ENCODE results near the gene TPK1. TPM values are rescaled to one million over a fixed set of nuclear protein-coding genes. Genes with fewer than 3 reads are reported as not detected.

Gene TPK1
- total and polyA plus RNA-seq, 2 of the 8 experiments (the other 6 are each of a cell fraction or from before 2014, with no cell fraction given), result 1.9 to 2.7 TPM

GRCh38 chr7:144523621-144524020 lies 312.2 kb downstream of the TPK1 start:
- no peaks in the 10 kb centered on the region for H3K23me2 ChIP-seq (ENCODE audit: low read depth, low read length)
- H3K4me2 ChIP-seq (ENCODE audit: insufficient read depth in 1 of 2, low read depth in 2 of 2, low read length in 2 of 2), result no peak overlapping the region
- no peak overlapping the region for H4K91ac ChIP-seq (replicated peaks; ENCODE audit: insufficient read length, low read length)
- H2BK20ac ChIP-seq (ENCODE audit: low read length), result no peak overlapping the region; the same call in 1 of the 2 replicates
- no peaks in the 10 kb centered on the region for H4K20me1 ChIP-seq (replicated peaks in 1 of 2; ENCODE audit: control insufficient read depth in 1 of 2, insufficient read depth in 2 of 2, low read length in 2 of 2)
- H3K23ac ChIP-seq (ENCODE audit: insufficient read length), result no peak overlapping the region
- H4K8ac ChIP-seq (ENCODE audit: extremely low read depth, insufficient read depth, low read length), result no peak overlapping the region
- no peak overlapping the region for H2AFZ ChIP-seq (ENCODE audit: low read length)
- no peaks in the 10 kb centered on the region for H3K9me3 ChIP-seq (ENCODE audit: insufficient read depth in 2 of 2, low read depth in 1 of 2, low read length in 1 of 2)
- H3K4ac ChIP-seq (replicated peaks; ENCODE audit: insufficient read length, low read depth, low read length), result no peak overlapping the region
- H3K18ac ChIP-seq (ENCODE audit: extremely low read depth, low read length), result no peak overlapping the region
- no peak overlapping the region for H3K27ac ChIP-seq (ENCODE audit: low read depth, low read length)
- no peak overlapping the region for H2BK5ac ChIP-seq (ENCODE audit: low read depth, low read length)
- no peaks in the 10 kb centered on the region for H3K79me1 ChIP-seq (ENCODE audit: low read depth, low read length)
- H3K4me3 ChIP-seq (ENCODE audit: extremely low read depth in 1 of 4, insufficient read depth in 2 of 4, low read depth in 3 of 4, low read length in 4 of 4), result no peak overlapping the region
- H2BK15ac ChIP-seq (ENCODE audit: low read length), result no peak overlapping the region
- no peak overlapping the region for H4K5ac ChIP-seq (ENCODE audit: insufficient read length, low read depth, low read length)
- no peaks in the 10 kb centered on the region for H3K79me2 ChIP-seq (ENCODE audit: control insufficient read depth in 1 of 2, insufficient read depth in 2 of 2, low read length in 2 of 2)
- no peak overlapping the region for H2AK5ac ChIP-seq (ENCODE audit: low read depth, low read length)
- ChIA-PET POLR2A (ENCODE audit: partially characterized antibody) (interaction anchor here (1.0 kb wide), 1 partner anchor 12 kb away, joined by 3 read pairs; no protein-coding TSS in a partner anchor), CTCF (ENCODE audit: partially characterized antibody) (interaction anchor here (1.5 kb wide), 1 partner anchor 11 kb away, joined by 4 read pairs; no protein-coding TSS in a partner anchor)
- no peak overlapping the region for H2BK12ac ChIP-seq (ENCODE audit: low read depth, low read length)
- no peak overlapping the region for H3K9ac ChIP-seq (replicated peaks in 1 of 4; ENCODE audit: extremely low read depth in 1 of 4, low read depth in 3 of 4, low read length in 3 of 4)
- DNase-seq (ENCODE audit: low read depth in 1 of 2, low spot score in 2 of 2) (no peak), FAIRE-seq (no peak)
- no peak overlapping the region for H3K14ac ChIP-seq (ENCODE audit: insufficient read length)
- 94% methylated on average over 3 of the region's 3 CpGs; no CpG with 5 or more reads in 1 of the 2 experiments for WGBS, 2 experiments (ENCODE audit: extremely low coverage in 1 of 2, insufficient coverage in 1 of 2, insufficient read length in 1 of 2, insufficient replicate concordance in 2 of 2, low coverage in 1 of 2, low lambda C conversion rate in 2 of 2, missing lambda C conversion rate in 1 of 2)
- H3K36me3 ChIP-seq (ENCODE audit: control insufficient read depth in 2 of 4, insufficient read depth in 4 of 4, low read length in 3 of 4), result no peaks in the 10 kb centered on the region
- no peak overlapping the region for H2BK120ac ChIP-seq (replicated peaks; ENCODE audit: low read depth, low read length)
- no peaks in the 10 kb centered on the region for H3K27me3 ChIP-seq (replicated peaks in 1 of 4; ENCODE audit: control insufficient read depth in 3 of 4, extremely low read depth in 1 of 4, insufficient read depth in 3 of 4, low read length in 3 of 4)
- H3K56ac ChIP-seq (replicated peaks; ENCODE audit: insufficient read length, low read depth, low read length), result no peak overlapping the region
- H3K4me1 ChIP-seq (replicated peaks in 1 of 4; ENCODE audit: control insufficient read depth in 3 of 4, insufficient read depth in 4 of 4, low read length in 3 of 4), result peaks cover 0 to 2% (median 0%) of the 10 kb centered on the region in 4 experiments; a peak in 1 of 7 replicates
- TF ChIP-seq TBP (IDR thresholded peaks at IDR 0.05; ENCODE audit: low read depth, low read length) (no peak), CHD1 (IDR thresholded peaks at IDR 0.05; ENCODE audit: low read depth, low read length) (no peak), CTCF (IDR thresholded peaks at IDR 0.05; ENCODE audit: control extremely low read depth in 1 of 3, insufficient read depth in 1 of 3, low read depth in 1 of 3, low read length in 3 of 3) (no peak), CREB1 (IDR thresholded peaks at IDR 0.05) (no peak), RBBP5 (IDR thresholded peaks at IDR 0.05; ENCODE audit: borderline replicate concordance, low read depth, low read length) (no peak), CHD2 (IDR thresholded peaks at IDR 0.05; ENCODE audit: low read length) (no peak), BCL11A (IDR thresholded peaks at IDR 0.05; ENCODE audit: low read depth in 2 of 2, low read length in 2 of 2) (no peak), E2F6 (IDR thresholded peaks at IDR 0.05) (no peak), SUZ12 (IDR thresholded peaks at IDR 0.05; ENCODE audit: low read length) (no peak), TCF12 (IDR thresholded peaks at IDR 0.05; ENCODE audit: low read depth, low read length) (no peak), NRF1 (IDR thresholded peaks at IDR 0.05; ENCODE audit: low read depth, low read length) (no peak)
- TF ChIP-seq, protein P1, sequence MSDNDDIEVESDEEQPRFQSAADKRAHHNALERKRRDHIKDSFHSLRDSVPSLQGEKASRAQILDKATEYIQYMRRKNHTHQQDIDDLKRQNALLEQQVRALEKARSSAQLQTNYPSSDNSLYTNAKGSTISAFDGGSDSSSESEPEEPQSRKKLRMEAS (IDR thresholded peaks at IDR 0.05), result no peak

Data from H1 (cell line).